Adrenal gland (tissue), 12 donors: Measurements from ENCODE around the gene LIMS1. TPM values are rescaled to one million over a fixed set of nuclear protein-coding genes. Genes with fewer than 3 reads are reported as not detected.
"Not testable (repeated sequence)": the region's sequence is repeated elsewhere in the genome, so short reads cannot be mapped to it uniquely, and the experiment has no call there.

Experiments
- DNase-seq, 7 donors: peaks; one replicate each; pipeline ENCODE4 v3.0.0-alpha.2; 2019 to 2020
- H3K27ac ChIP-seq, 5 donors: fragments of 200-600 bp; sonication (generic) in 4 of 5; 1 replicate in 3 of 5; 2 replicates in 2 of 5; pipeline versions ENCODE4 v1.5.1 to v1.8.0; 2016 to 2020; ENCODE audit warnings: mild to moderate bottlenecking in 1 of 5
- H3K27me3 ChIP-seq: fragments of 200-600 bp; 2 replicates; pipeline ENCODE4 v1.8.0; 2021
- H3K36me3 ChIP-seq, 2 donors: fragments of 200-600 bp; replicated peaks in 1 of 2; 1 replicate in 1 of 2; 2 replicates in 1 of 2; pipeline versions ENCODE4 v1.5.1 to v1.8.0; 2018 to 2022
- H3K4me1 ChIP-seq, 2 donors: fragments of 200-600 bp; replicated peaks in 1 of 2; 1 replicate in 1 of 2; 2 replicates in 1 of 2; pipeline versions ENCODE4 v1.5.1 to v1.8.0; 2018 to 2021
- H3K4me3 ChIP-seq, 4 donors: fragments of 200-600 bp; sonication (generic) in 3 of 4; one replicate each; pipeline ENCODE4 v1.5.1; 2016 to 2018
- H3K9me3 ChIP-seq, 3 donors: fragments of 200-600 bp; sonication (generic) in 1 of 3; replicated peaks in 1 of 3; 1 replicate in 2 of 3; 2 replicates in 1 of 3; pipeline versions ENCODE4 v1.5.1 to v1.8.0; 2016 to 2021
- CTCF ChIP-seq, 6 experiments: fragments of 450-650 bp in 4 of 6; fragments of 200-600 bp in 2 of 6; sonication (generic) in 1 of 6; IDR thresholded peaks; 1 replicate in 5 of 6; 2 replicates in 1 of 6; pipeline versions ENCODE4 v1.5.1 to v1.8.0; 2016 to 2021; ENCODE audit warnings: antibody characterized with exemption in 6 of 6, mild to moderate bottlenecking in 2 of 6, moderate library complexity in 1 of 6
- POLR2A ChIP-seq, 2 donors: fragments of 450-650 bp; IDR thresholded peaks; one replicate each; pipeline ENCODE4 v1.6.1; 2017; ENCODE audit warnings: antibody characterized with exemption in 2 of 2, mild to moderate bottlenecking in 2 of 2, moderate library complexity in 1 of 2
- WGBS, 4 donors: extraction: QIAGEN DNeasy Blood & Tissue Kit in 2 of 4; methylation state at CpG; one replicate each; pipeline versions ENCODE4 v1.1.5 to v1.1.7; 2013 to 2017; 5-methylcytosine and 5-hydroxymethylcytosine counted together
- intact Hi-C, 2 donors: fragments of 100-400 bp; cut with DNase I; formaldehyde crosslinking; loops; one replicate each; pipeline versions ENCODE4 v1.14.1 to v1.15.0; 2022 to 2023
- polyA plus RNA-seq, 3 donors: library from polyadenylated mRNA; stranded (reverse); fragments of 200-250 nt in 2 of 3; fragments of 350-450 nt in 1 of 3; fragmentation: Illumina TruSeq in 1 of 3; extraction: RNeasy Lipid Tissue Mini Kit (QIAGEN cat#74804) in 1 of 3; gene quantifications; one replicate each; pipeline ENCODE4 v1.2.3, GENCODE V29; 2013 to 2014
- small RNA-seq, 2 donors: library from RNA; depleted of rRNA; stranded (forward); fragments of <200 nt; gene quantifications; one replicate each; pipeline ENCODE3, GENCODE V24; 2016
- total RNA-seq, 9 donors: library from RNA; depleted of rRNA in 4 of 9; stranded (reverse); fragments of >200 nt in 4 of 9; fragments of 120-200 nt in 1 of 9; fragmentation: NEBNext Ultra II Directional in 1 of 9; extraction: Animal tissue kit (Norgen Biotek cat#: 25700) in 1 of 9; gene quantifications; one replicate each; pipeline versions ENCODE4 v1.1.0 to v1.2.4, GENCODE V29; 2013 to 2023
- donor health status: healthy with polysubstance abuse.
- donor health status: Bipolar disorder and iron deficiency.
- donor health status: DM: yes; HTN: yes; CAD: no.
- donor health status: DM: no; HTN: no; CAD: no.
- donor health status: DM: no; HTN: no; CAD: no.
- donor health status: DM: yes; HTN: yes; CAD: no.

The LIMS1 gene
- total and polyA plus RNA-seq, 12 donors = 33.5 to 182 (median 111) TPM

GRCh38 chr2:108719149-108720044, 185.1 kb downstream of the LIMS1 start, which contains the start of gene RANBP2:
Gene RANBP2, plus strand, starts transcription at chr2:108719482. Its CDS starts 125 bp downstream, at chr2:108719607.
- no peak for TF ChIP-seq CTCF (IDR thresholded peaks at IDR 0.05)
- TF ChIP-seq POLR2A (IDR thresholded peaks at IDR 0.05) = peak; percentile 95 to 98
- Histone ChIP-seq H3K4me3 (peak within 1 kb of the TSS; percentile 26 to 98 (median 70)), H3K9me3 (no peaks in the 10 kb centered on the region), H3K4me1 (peaks cover 0 to 17% of the 10 kb centered on the region in 2 donors), H3K36me3 (no peaks in the 10 kb centered on the region), H3K27ac (peak within 1 kb of the TSS; percentile 34 to 99 (median 97)), H3K27me3 (no peaks in the 10 kb centered on the region)
- intact Hi-C loops = loop anchor here in 1 of 2 donors (10.0 kb wide), 1 partner anchor 115 kb away; no protein-coding TSS in a partner anchor
- WGBS, 4 donors = 0 to 1% (median 0%) methylated on average over 15 to 97 of the region's 97 CpGs
- peak; percentile 95 to 98 (median 97) for DNase-seq

GRCh38 chr2:108726048-108726447, 191.8 kb downstream of the LIMS1 start:
- H3K4me3 ChIP-seq, H3K27ac ChIP-seq, DNase-seq, H3K27me3 ChIP-seq, H3K36me3 ChIP-seq, H3K9me3 ChIP-seq: not testable (repeated sequence)
- intact Hi-C loops = loop anchor here in 1 of 2 donors (10.0 kb wide), 1 partner anchor 121 kb away; no protein-coding TSS in a partner anchor
- WGBS, 4 donors = 70 to 88% (median 85%) methylated on average over 9 of the region's 9 CpGs
- peaks cover 0 to 16% of the 10 kb centered on the region in 2 donors for H3K4me1 ChIP-seq

- 92 to 97% (median 96%) methylated on average over 5 to 6 of the region's 6 CpGs for WGBS, 4 donors
- peaks cover 0 to 26% of the 10 kb centered on the region in 2 donors for H3K36me3 ChIP-seq
- H3K27me3 ChIP-seq, H3K4me3 ChIP-seq, H3K4me1 ChIP-seq, H3K27ac ChIP-seq, H3K9me3 ChIP-seq, DNase-seq, intact Hi-C loops: not testable (repeated sequence)
Measured at GRCh38 chr2:108734656-108735055, 200.4 kb downstream of the LIMS1 start.

Small RNAs within 50 kb of the gene (small RNA-seq; reads per million reads assigned to genes)
- gene AC010095.1 = 0 reads per million in 2 donors

Other genes with a start within 250 kb of the LIMS1 start
- 1 to 10 TPM in 1 of 9 donors, under 1 TPM in 1, not detected in 7; 0.39 to 1.5 TPM for gene SULT1C2, start 245.6 kb upstream of the LIMS1 start, total RNA-seq
- under 1 TPM in 2 of 3 donors, not detected in 1; 0.10 to 0.32 TPM for gene SULT1C2, start 245.6 kb upstream of the LIMS1 start, polyA plus RNA-seq
- gene SULT1C4, start 156.5 kb upstream of the LIMS1 start, total RNA-seq = 10 to 100 TPM in 1 of 9 donors, 1 to 10 TPM in 6, under 1 TPM in 2; 0.86 to 14.4 (median 2.4) TPM
- 1 to 10 TPM in 1 of 3 donors, under 1 TPM in 2; 0.34 to 1.2 (median 0.80) TPM for gene SULT1C4, start 156.5 kb upstream of the LIMS1 start, polyA plus RNA-seq
- 10 to 100 TPM; 16.4 to 48.0 (median 38.9) TPM for gene GCC2, start 85.3 kb upstream of the LIMS1 start, total RNA-seq
- 10 to 100 TPM in 2 of 3 donors, 1 to 10 TPM in 1; 9.5 to 38.8 (median 17.9) TPM for gene GCC2, start 85.3 kb upstream of the LIMS1 start, polyA plus RNA-seq
- gene RANBP2, start 185.0 kb downstream of the LIMS1 start, total RNA-seq = 10 to 100 TPM; 38.8 to 85.3 (median 69.9) TPM
- 10 to 100 TPM; 17.7 to 48.9 (median 22.0) TPM for gene RANBP2, start 185.0 kb downstream of the LIMS1 start, polyA plus RNA-seq